HCT116 (cell line): Measurements from ENCODE around the gene CD9.

Experiments used
- CBX3 ChIP-seq: IDR thresholded peaks from 2 replicates; pipeline ENCODE4 v1.6.1; 2012; ENCODE audit warnings: low read depth
- EZH2 ChIP-seq: fragments of 200-600 bp; sonication (generic); IDR thresholded peaks from 2 replicates; pipeline ENCODE4 v1.6.1; 2017; ENCODE audit warnings: antibody characterized with exemption, mixed run types
- FOSL1 ChIP-seq: IDR thresholded peaks from 2 replicates; pipeline ENCODE4 v1.6.1; 2012; ENCODE audit warnings: low read depth
- JUND ChIP-seq: IDR thresholded peaks from 2 replicates; pipeline ENCODE4 v1.6.1; 2012
- POLR2A ChIP-seq: IDR thresholded peaks from 2 replicates; pipeline ENCODE4 v1.7.0; 2011; ENCODE audit warnings: borderline replicate concordance; ENCODE audit not compliant: insufficient read depth, insufficient read length; ENCODE audit errors: extremely low read depth
- POLR2AphosphoS5 ChIP-seq: IDR thresholded peaks from 2 replicates; pipeline ENCODE4 v1.6.1; 2011; ENCODE audit warnings: mild to moderate bottlenecking, low read depth, low read length, moderate library complexity
- RAD21 ChIP-seq: IDR thresholded peaks from 2 replicates; pipeline ENCODE4 v1.6.1; 2012; ENCODE audit warnings: low read depth, mild to moderate bottlenecking
- SRF ChIP-seq: IDR thresholded peaks from 2 replicates; pipeline ENCODE4 v1.6.1; 2012; ENCODE audit warnings: low read depth
- TCF7L2 ChIP-seq: IDR thresholded peaks from 2 replicates; pipeline ENCODE4 v1.7.0; 2011; ENCODE audit warnings: borderline replicate concordance, inconsistent platforms; ENCODE audit not compliant: insufficient read depth, insufficient read length; ENCODE audit errors: extremely low read depth
- YY1 ChIP-seq: IDR thresholded peaks from 2 replicates; pipeline ENCODE4 v1.6.1; 2011; ENCODE audit warnings: low read length, low read depth, moderate library complexity, mild to moderate bottlenecking; ENCODE audit not compliant: insufficient replicate concordance; ENCODE audit errors: extremely low read depth
- ZFX ChIP-seq: fragments of 450-650 bp; IDR thresholded peaks from 2 replicates; pipeline ENCODE4 v1.6.1; 2017
- TF ChIP-seq, protein P1 (sequence below), 3 experiments: fragments of 200-600 bp in 1 of 3; sonication (generic) in 1 of 3; IDR thresholded peaks in 2 of 3; conservative IDR thresholded peaks in 1 of 3; 2 replicates each; pipeline ENCODE4 v1.5.1; 2012 to 2017; ENCODE audit warnings: low read depth in 2 of 3, low read length in 2 of 3, antibody characterized with exemption in 1 of 3, borderline replicate concordance in 1 of 3, control low read depth in 1 of 3, mild to moderate bottlenecking in 1 of 3, mixed read lengths in 1 of 3, mixed run types in 1 of 3, moderate library complexity in 1 of 3; ENCODE audit not compliant: insufficient read depth in 1 of 3
- TF ChIP-seq, protein P2 (sequence below): IDR thresholded peaks from 2 replicates; pipeline ENCODE4 v1.6.1; 2012
- TF ChIP-seq, protein P3 (sequence below): IDR thresholded peaks from 2 replicates; pipeline ENCODE4 v1.6.1; 2012; ENCODE audit warnings: low read depth

DNA sequence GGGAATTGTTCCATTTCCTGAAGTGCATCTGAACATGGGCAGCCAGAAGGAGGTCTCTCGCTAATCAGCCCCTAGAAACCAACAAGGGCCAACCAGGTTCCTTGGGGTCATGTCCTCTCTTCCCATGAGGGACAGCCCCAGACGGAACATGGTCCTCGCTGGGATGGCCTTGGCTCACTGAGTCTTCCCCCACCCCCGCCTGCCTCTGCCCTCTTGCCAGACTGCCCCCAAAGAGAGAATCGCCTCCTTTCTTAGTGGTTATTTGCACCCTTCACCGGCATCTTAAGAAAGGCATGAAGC, 36.4 kb downstream of the CD9 start:
- TF ChIP-seq TCF7L2: no peak
- TF ChIP-seq POLR2A: no peak
- no peak for TF ChIP-seq RAD21
- TF ChIP-seq, protein P1, sequence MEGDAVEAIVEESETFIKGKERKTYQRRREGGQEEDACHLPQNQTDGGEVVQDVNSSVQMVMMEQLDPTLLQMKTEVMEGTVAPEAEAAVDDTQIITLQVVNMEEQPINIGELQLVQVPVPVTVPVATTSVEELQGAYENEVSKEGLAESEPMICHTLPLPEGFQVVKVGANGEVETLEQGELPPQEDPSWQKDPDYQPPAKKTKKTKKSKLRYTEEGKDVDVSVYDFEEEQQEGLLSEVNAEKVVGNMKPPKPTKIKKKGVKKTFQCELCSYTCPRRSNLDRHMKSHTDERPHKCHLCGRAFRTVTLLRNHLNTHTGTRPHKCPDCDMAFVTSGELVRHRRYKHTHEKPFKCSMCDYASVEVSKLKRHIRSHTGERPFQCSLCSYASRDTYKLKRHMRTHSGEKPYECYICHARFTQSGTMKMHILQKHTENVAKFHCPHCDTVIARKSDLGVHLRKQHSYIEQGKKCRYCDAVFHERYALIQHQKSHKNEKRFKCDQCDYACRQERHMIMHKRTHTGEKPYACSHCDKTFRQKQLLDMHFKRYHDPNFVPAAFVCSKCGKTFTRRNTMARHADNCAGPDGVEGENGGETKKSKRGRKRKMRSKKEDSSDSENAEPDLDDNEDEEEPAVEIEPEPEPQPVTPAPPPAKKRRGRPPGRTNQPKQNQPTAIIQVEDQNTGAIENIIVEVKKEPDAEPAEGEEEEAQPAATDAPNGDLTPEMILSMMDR (IDR thresholded peaks at IDR 0.05 in 2 of 3, conservative IDR thresholded peaks at IDR 0.05 in 1 of 3; ENCODE audit: borderline replicate concordance in 1 of 3, insufficient read depth in 1 of 3, low read depth in 2 of 3, low read length in 2 of 3): no peak
- TF ChIP-seq CBX3: no peak
- no peak for TF ChIP-seq EZH2
- no peak for TF ChIP-seq FOSL1
- TF ChIP-seq YY1: no peak
- TF ChIP-seq POLR2AphosphoS5: no peak
- TF ChIP-seq, protein P2, sequence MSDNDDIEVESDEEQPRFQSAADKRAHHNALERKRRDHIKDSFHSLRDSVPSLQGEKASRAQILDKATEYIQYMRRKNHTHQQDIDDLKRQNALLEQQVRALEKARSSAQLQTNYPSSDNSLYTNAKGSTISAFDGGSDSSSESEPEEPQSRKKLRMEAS: no peak
- TF ChIP-seq, protein P3, sequence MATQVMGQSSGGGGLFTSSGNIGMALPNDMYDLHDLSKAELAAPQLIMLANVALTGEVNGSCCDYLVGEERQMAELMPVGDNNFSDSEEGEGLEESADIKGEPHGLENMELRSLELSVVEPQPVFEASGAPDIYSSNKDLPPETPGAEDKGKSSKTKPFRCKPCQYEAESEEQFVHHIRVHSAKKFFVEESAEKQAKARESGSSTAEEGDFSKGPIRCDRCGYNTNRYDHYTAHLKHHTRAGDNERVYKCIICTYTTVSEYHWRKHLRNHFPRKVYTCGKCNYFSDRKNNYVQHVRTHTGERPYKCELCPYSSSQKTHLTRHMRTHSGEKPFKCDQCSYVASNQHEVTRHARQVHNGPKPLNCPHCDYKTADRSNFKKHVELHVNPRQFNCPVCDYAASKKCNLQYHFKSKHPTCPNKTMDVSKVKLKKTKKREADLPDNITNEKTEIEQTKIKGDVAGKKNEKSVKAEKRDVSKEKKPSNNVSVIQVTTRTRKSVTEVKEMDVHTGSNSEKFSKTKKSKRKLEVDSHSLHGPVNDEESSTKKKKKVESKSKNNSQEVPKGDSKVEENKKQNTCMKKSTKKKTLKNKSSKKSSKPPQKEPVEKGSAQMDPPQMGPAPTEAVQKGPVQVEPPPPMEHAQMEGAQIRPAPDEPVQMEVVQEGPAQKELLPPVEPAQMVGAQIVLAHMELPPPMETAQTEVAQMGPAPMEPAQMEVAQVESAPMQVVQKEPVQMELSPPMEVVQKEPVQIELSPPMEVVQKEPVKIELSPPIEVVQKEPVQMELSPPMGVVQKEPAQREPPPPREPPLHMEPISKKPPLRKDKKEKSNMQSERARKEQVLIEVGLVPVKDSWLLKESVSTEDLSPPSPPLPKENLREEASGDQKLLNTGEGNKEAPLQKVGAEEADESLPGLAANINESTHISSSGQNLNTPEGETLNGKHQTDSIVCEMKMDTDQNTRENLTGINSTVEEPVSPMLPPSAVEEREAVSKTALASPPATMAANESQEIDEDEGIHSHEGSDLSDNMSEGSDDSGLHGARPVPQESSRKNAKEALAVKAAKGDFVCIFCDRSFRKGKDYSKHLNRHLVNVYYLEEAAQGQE: no peak
- TF ChIP-seq JUND: no peak
- no peak for TF ChIP-seq SRF
- TF ChIP-seq ZFX: no peak
